CD8-positive, alpha-beta memory T cell (primary cell): ENCODE measurements around the gene SOCS6. TPM values are rescaled to one million over a fixed set of nuclear protein-coding genes. Genes with fewer than 3 reads are reported as not detected.

Source experiments
- polyA plus RNA-seq: library from polyadenylated mRNA; unstranded; fragments of 300-500 nt; fragmentation: Illumina TruSeq; gene quantifications from one replicate; pipeline ENCODE4 v1.2.3, GENCODE V29; 2021
- total RNA-seq, 2 experiments: library from RNA; stranded (reverse); gene quantifications; one replicate each; pipeline ENCODE4 v1.2.3, GENCODE V29; 2021

Gene SOCS6
- total and polyA plus RNA-seq, 3 experiments from 2014 or later, result 0.25 to 1.2 (median 1.0) TPM

Other genes starting within 250 kb of the SOCS6 start
- 10 to 100 TPM; 24.7 to 26.6 TPM for gene RTTN, start 83.4 kb upstream of the SOCS6 start, total RNA-seq
- 3.2 TPM for gene RTTN, start 83.4 kb upstream of the SOCS6 start, polyA plus RNA-seq